ENCODE measurements around the gene PPP1R12B.
"Not testable (repeated sequence)": the region's sequence is repeated elsewhere in the genome, so short reads cannot be mapped to it uniquely, and the experiment has no call there.

Gene PPP1R12B

GRCh38 chr1:202343652-202344349 lies 4.7 kb upstream of the PPP1R12B start:
- no peak for DNase-seq (ENCODE audit: low read depth)
- TF ChIP-seq, protein P1, sequence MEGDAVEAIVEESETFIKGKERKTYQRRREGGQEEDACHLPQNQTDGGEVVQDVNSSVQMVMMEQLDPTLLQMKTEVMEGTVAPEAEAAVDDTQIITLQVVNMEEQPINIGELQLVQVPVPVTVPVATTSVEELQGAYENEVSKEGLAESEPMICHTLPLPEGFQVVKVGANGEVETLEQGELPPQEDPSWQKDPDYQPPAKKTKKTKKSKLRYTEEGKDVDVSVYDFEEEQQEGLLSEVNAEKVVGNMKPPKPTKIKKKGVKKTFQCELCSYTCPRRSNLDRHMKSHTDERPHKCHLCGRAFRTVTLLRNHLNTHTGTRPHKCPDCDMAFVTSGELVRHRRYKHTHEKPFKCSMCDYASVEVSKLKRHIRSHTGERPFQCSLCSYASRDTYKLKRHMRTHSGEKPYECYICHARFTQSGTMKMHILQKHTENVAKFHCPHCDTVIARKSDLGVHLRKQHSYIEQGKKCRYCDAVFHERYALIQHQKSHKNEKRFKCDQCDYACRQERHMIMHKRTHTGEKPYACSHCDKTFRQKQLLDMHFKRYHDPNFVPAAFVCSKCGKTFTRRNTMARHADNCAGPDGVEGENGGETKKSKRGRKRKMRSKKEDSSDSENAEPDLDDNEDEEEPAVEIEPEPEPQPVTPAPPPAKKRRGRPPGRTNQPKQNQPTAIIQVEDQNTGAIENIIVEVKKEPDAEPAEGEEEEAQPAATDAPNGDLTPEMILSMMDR (IDR thresholded peaks at IDR 0.05; ENCODE audit: control insufficient read depth, extremely low read depth, insufficient read depth) = peak; percentile 59
- no peak overlapping the region for H3K4me3 ChIP-seq (ENCODE audit: low read depth, low read length)

GRCh38 chr1:202348005-202348508 lies 442 bp upstream of the PPP1R12B start:
- TF ChIP-seq, protein P1 (IDR thresholded peaks at IDR 0.05; ENCODE audit: control insufficient read depth, extremely low read depth, insufficient read depth) = no peak
- peak overlapping the region; percentile 84; the same call in 1 of the 2 replicates for H3K4me3 ChIP-seq (ENCODE audit: low read depth, low read length)
- no peak for DNase-seq (ENCODE audit: low read depth)

DNA sequence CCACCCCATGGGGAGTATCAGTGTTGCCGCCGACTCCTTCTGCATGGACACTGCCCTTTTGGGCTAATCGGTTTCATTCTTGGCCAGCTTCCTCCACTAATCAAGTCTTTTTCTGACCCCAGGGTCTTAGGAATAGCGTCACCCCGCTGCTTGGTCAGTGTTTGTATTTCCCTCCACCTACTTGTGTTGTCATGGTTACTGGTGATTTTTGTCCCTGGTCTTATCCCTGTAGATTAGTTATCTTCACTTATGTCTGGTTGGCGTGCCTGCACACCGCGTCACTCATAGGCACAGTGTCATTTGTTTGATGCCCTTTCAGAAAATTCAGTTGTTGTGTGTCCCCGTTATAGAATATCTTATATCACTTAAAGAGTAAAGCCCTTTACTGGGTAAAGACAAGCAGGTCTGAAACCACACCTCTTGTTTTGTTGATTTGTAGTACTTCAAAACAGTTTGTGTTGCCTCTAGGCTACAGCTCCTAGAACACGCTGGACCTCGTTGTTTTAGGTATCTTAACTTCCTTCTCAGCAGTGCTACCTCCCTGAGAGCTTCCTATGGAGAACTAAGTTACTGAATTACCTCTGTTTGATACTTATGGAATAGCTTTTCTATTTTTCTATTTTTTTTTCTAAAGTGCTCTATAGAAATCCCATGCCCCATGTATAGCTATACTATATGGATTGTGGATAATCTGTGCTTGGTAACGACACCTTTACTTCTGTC lies 868 bp downstream of the PPP1R12B start:
- peak overlapping the region; percentile 84 for H3K4me3 ChIP-seq (ENCODE audit: low read depth, low read length)
- TF ChIP-seq, protein P1 (IDR thresholded peaks at IDR 0.05; ENCODE audit: control insufficient read depth, extremely low read depth, insufficient read depth) = no peak
- no peak for DNase-seq (ENCODE audit: low read depth)

- DNase-seq (ENCODE audit: low read depth) = no peak
- TF ChIP-seq, protein P1 (IDR thresholded peaks at IDR 0.05; ENCODE audit: control insufficient read depth, extremely low read depth, insufficient read depth) = no peak
- no peak overlapping the region for H3K4me3 ChIP-seq (ENCODE audit: low read depth, low read length)
Measured at GRCh38 chr1:202351725-202352124, 3.2 kb downstream of the PPP1R12B start.

DNA sequence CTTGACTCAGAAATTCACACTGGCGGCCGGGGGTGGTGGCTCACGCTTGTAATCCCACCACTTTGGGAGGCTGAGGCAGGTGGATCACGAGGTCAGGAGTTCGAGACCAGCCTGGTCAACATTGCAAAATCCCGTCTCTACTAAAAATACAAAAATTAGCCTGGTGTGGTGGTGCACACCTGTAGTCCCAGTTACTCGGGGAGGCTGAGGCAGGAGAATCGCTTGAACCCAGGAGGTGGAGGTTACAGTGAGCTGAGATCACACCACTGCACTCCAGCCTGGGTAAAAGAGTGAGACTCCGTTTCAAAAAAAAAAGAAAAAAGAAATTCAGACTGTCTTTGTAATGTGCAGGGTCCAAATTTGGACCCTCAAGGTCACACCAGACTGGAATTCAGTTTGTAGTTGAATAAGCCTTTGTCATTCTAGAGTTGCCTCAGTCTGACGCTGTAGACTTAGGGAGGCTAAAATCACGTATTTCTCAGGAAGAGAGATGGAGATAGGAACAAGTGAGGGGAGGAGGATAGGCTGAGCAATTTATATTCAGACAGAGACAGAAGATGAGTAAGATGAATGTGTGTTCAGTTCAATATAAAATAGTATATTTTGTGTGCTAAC lies 4.2 kb downstream of the PPP1R12B start:
- H3K4me3 ChIP-seq (ENCODE audit: low read depth, low read length); DNase-seq (ENCODE audit: low read depth): not testable (repeated sequence)

DNA sequence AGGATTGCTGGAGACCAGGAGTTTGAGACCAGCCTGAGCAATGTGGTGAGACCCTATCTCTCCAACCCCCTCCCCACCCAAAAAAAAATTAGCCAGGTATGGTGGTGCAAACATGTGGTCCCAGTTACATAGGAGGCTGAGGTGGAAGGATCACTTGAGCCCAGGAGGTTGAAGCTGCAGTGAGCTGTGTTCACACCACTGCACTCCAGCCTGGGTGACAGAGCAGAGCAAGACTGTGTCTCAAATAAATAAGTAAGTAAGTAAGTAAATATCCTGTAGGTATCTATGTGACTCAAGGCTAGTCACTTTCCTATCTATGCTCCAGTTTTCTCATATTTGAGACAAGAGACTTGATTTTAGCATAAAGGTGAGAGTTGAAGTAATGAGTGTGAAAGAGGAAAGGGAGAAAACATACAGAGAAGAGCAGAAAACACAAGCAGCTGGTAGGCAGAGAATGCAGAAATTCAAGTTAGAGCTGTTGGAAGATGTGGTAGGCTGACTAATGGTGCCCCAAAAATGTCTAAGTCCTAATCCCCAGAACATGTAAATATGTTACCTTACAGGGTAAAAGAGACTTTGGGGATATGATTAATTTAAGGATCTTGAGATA lies 7.5 kb downstream of the PPP1R12B start:
- TF ChIP-seq, protein P1 (IDR thresholded peaks at IDR 0.05; ENCODE audit: control insufficient read depth, extremely low read depth, insufficient read depth) = no peak
- H3K4me3 ChIP-seq (ENCODE audit: low read depth, low read length) = no peak overlapping the region
- no peak for DNase-seq (ENCODE audit: low read depth)

GRCh38 chr1:202357506-202357905 lies 9.0 kb downstream of the PPP1R12B start:
- H3K4me3 ChIP-seq (ENCODE audit: low read depth, low read length) = no peak overlapping the region
- TF ChIP-seq, protein P1 (IDR thresholded peaks at IDR 0.05; ENCODE audit: control insufficient read depth, extremely low read depth, insufficient read depth) = no peak
- DNase-seq (ENCODE audit: low read depth) = no peak

All from LNCaP clone FGC (cell line).